Endothelial cell (in vitro differentiated cells): ENCODE measurements around the gene BANP. TPM values are rescaled to one million over a fixed set of nuclear protein-coding genes. Genes with fewer than 3 reads are reported as not detected.

ENCODE experiments used
- DNase-seq: peaks from one replicate; pipeline ENCODE4 v3.0.0; 2021; ENCODE audit warnings: low spot score
- H3K27ac Mint-ChIP-seq: one replicate; pipeline ENCODE4 v1.8.0; 2021; ENCODE audit warnings: mixed read lengths, inconsistent platforms; ENCODE audit not compliant: unreplicated experiment
- H3K27me3 Mint-ChIP-seq: one replicate; pipeline ENCODE4 v1.8.0; 2021; ENCODE audit warnings: mild to moderate bottlenecking, moderate library complexity, mixed read lengths, inconsistent platforms; ENCODE audit not compliant: unreplicated experiment
- H3K36me3 Mint-ChIP-seq: one replicate; pipeline ENCODE4 v1.8.0; 2021; ENCODE audit warnings: mild to moderate bottlenecking, low read depth, mixed read lengths, inconsistent platforms; ENCODE audit not compliant: unreplicated experiment
- H3K4me1 Mint-ChIP-seq: one replicate; pipeline ENCODE4 v1.8.0; 2021; ENCODE audit warnings: mild to moderate bottlenecking, mixed read lengths, inconsistent platforms; ENCODE audit not compliant: unreplicated experiment
- H3K4me3 Mint-ChIP-seq: one replicate; pipeline ENCODE4 v1.8.0; 2021; ENCODE audit warnings: mild to moderate bottlenecking, mixed read lengths, inconsistent platforms; ENCODE audit not compliant: unreplicated experiment
- H3K9me3 Mint-ChIP-seq: one replicate; pipeline ENCODE4 v1.8.0; 2021; ENCODE audit warnings: mixed read lengths, inconsistent platforms; ENCODE audit not compliant: unreplicated experiment
- total RNA-seq: library from RNA; stranded (reverse); fragmentation: NEBNext Ultra II Directional; extraction: Animal tissue kit (Norgen Biotek cat#: 25700); gene quantifications from one replicate; pipeline ENCODE4 v1.2.1, GENCODE V29; 2021; ENCODE audit not compliant: unreplicated experiment
- TF ChIP-seq, protein P1 (sequence below): fragments of 200-600 bp; sonication (generic); IDR thresholded peaks from one replicate; pipeline ENCODE4 v1.5.0; 2021; ENCODE audit warnings: antibody characterized with exemption; ENCODE audit not compliant: unreplicated experiment

The BANP gene
- total RNA-seq, 1 donor from 2014 or later, result 33.3 TPM

- H3K4me1 Mint-ChIP-seq, result no peaks in the 10 kb centered on the region
- H3K36me3 Mint-ChIP-seq, result no peaks in the 10 kb centered on the region
- no peak overlapping the region for H3K27ac Mint-ChIP-seq
- no peak overlapping the region for H3K4me3 Mint-ChIP-seq
- TF ChIP-seq, protein P1, sequence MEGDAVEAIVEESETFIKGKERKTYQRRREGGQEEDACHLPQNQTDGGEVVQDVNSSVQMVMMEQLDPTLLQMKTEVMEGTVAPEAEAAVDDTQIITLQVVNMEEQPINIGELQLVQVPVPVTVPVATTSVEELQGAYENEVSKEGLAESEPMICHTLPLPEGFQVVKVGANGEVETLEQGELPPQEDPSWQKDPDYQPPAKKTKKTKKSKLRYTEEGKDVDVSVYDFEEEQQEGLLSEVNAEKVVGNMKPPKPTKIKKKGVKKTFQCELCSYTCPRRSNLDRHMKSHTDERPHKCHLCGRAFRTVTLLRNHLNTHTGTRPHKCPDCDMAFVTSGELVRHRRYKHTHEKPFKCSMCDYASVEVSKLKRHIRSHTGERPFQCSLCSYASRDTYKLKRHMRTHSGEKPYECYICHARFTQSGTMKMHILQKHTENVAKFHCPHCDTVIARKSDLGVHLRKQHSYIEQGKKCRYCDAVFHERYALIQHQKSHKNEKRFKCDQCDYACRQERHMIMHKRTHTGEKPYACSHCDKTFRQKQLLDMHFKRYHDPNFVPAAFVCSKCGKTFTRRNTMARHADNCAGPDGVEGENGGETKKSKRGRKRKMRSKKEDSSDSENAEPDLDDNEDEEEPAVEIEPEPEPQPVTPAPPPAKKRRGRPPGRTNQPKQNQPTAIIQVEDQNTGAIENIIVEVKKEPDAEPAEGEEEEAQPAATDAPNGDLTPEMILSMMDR, result no peak
- H3K27me3 Mint-ChIP-seq, result peaks cover 3% of the 10 kb centered on the region
- H3K9me3 Mint-ChIP-seq, result no peaks in the 10 kb centered on the region
- no peak for DNase-seq
These were observed 11.4 kb upstream of the BANP start for GRCh38 chr16:87939562-87940423.

DNA sequence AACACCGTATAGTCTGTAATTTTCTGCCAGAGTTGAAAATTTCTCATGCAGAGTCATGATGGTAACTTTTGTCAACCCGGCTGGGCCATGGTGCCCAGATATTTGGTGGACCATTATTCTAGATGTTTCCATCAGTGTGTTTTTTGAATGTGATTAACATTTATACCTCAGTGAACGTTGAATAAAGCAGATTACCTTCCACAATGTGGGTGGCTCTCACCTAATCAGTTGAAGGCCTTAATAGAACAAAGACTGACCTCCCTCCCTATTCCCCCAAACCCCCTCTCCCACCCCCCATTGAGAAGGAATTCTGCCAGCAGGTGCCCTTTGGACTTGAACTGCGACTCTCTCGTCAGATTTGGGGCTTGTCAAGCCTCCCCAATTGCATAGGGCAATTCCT, 8.6 kb upstream of the BANP start:
- H3K4me3 Mint-ChIP-seq, result no peak overlapping the region
- DNase-seq, result no peak
- H3K27ac Mint-ChIP-seq, result no peak overlapping the region
- TF ChIP-seq, protein P1, result no peak
- peaks cover 3% of the 10 kb centered on the region for H3K27me3 Mint-ChIP-seq
- H3K36me3 Mint-ChIP-seq, result no peaks in the 10 kb centered on the region
- peaks cover 1% of the 10 kb centered on the region for H3K4me1 Mint-ChIP-seq
- H3K9me3 Mint-ChIP-seq, result no peaks in the 10 kb centered on the region

DNA sequence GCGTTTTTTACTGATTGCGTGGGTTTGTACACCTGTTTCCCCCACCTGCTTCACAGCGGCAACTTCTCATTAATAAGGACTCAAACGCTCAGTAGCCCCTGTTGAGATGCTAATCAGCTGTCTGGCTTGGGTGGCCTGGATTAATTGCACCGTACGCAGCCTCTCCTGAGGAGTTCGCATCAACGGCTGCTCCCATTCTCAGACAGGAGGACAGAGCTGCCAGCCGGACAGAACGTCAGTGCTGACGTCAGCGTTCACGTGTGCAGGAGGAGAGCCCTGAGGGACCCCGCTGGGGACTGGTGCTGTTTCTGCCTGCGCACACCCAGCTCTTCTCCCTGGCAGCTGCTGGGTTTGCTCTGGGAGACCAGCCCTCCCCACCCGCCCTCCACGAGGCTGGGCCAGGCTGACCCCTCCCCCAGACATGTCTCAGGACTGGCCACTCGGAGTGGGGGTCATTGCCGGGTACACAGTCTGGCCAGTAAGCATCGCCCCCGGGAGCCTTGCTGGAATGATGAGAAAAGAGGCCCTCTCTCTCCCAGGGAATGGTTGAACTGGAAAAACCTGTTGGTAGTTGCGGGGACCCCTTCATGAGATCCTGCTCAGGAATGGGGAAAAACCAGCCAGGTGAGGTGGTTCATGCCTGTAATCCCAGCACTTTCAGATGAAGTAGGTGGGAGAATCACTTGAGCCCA, 5.7 kb upstream of the BANP start:
- no peaks in the 10 kb centered on the region for H3K9me3 Mint-ChIP-seq
- no peak overlapping the region for H3K27ac Mint-ChIP-seq
- DNase-seq, result no peak
- no peaks in the 10 kb centered on the region for H3K27me3 Mint-ChIP-seq
- no peaks in the 10 kb centered on the region for H3K36me3 Mint-ChIP-seq
- TF ChIP-seq, protein P1, result no peak
- H3K4me1 Mint-ChIP-seq, result peaks cover 3% of the 10 kb centered on the region
- H3K4me3 Mint-ChIP-seq, result no peak overlapping the region

DNA sequence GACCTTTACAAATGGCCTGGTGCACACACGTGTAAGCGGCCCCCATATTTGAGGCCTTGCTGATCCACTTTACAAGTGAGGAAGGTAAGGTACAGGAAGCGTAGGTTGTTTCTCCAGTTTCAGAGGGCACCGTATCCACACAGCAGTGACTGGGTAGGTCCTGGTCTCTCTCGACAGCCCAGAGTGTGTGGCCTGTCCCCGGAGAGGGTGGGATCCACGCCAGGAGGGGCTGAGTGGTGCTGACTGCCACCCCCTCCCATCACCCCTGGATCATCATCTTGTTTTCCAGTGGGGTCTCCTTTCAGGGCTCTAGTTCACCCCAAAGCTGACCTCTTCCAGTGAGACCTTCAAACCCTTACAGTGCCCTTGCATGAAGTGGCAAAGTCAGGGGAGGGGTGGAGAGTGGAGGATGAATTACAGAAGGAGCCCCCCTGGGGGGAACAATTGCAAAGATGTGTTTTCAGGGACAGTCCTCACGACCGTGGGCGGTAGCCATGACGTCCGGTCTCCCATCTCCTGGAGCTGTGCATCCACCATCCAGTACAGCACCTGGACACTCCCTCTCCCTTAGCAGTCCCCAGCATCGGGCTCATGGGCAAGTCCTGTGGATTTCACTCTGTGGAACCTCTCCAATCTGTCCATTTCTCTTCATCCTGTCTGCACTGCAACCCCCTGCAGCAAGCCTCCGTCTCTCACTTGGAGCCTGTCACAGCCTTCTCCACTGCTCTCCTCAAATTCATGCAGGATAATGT, 4.5 kb upstream of the BANP start:
- no peak for DNase-seq
- Mint-ChIP-seq H3K27me3 (no peaks in the 10 kb centered on the region), H3K36me3 (no peaks in the 10 kb centered on the region), H3K9me3 (no peaks in the 10 kb centered on the region), H3K4me1 (peaks cover 3% of the 10 kb centered on the region), H3K4me3 (no peak overlapping the region), H3K27ac (no peak overlapping the region)
- TF ChIP-seq, protein P1, result no peak
